HG03558 (cell line): ENCODE measurements around the gene COL13A1.

Experiments used
- ATAC-seq: cut with Tn5 transposase; IDR thresholded peaks from one replicate; pipeline ENCODE4 v1.9.1; 2021; ENCODE audit warnings: moderate number of reproducible peaks; ENCODE audit not compliant: unreplicated experiment; ENCODE audit errors: extremely low read depth

Gene COL13A1

DNA sequence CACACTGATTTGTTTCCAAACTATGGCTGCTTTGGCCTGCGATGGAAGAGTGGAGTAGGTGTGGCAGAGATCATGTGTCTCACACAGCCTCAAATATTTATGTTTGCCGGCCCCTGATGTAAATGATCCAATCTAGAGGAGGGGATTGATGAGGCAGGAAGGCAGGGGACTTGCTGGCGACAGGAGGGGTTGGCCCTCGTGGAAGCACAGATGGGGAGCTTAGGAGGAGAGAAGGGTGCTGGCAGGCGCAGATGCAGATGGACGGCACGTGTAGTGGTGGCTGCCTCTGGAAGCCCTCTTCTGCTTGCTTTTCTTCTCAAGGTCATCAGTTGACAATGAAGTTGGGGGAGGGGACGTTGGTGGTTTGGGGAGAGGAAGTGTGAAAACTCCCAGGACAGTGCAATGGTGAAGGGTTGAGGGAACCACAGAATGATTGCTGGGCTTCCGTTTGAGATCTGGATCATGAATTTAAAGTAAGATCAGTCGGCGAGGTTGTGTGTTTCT, 15.4 kb downstream of the COL13A1 start:
- no peak for ATAC-seq

- no peak for ATAC-seq
Observed at GRCh38 chr10:69818676-69819239, 17.1 kb downstream of the COL13A1 start.

- ATAC-seq: no peak
Observed at GRCh38 chr10:69819716-69820506, 18.2 kb downstream of the COL13A1 start.

DNA sequence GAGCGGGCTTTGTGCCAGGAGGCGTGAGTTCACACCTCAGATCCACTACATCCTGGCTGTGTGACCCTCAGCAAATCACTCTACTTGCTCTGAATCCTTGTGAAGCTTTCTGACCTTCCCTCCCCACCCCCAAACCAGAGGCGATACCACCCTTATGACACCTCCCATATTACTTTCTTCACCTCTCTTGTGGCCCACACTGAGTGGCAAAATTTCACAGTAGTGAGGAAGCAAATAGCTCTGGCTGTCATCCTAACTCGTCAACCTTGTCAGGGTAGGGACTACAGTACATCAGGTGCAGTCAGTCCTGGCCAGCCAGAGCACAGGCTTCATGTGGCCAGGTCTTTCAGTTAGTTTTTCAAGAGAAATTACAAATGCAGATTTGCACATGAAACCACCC, 19.1 kb downstream of the COL13A1 start:
- no peak for ATAC-seq

- ATAC-seq: no peak
Observed at GRCh38 chr10:69825604-69826003, 23.9 kb downstream of the COL13A1 start.

DNA sequence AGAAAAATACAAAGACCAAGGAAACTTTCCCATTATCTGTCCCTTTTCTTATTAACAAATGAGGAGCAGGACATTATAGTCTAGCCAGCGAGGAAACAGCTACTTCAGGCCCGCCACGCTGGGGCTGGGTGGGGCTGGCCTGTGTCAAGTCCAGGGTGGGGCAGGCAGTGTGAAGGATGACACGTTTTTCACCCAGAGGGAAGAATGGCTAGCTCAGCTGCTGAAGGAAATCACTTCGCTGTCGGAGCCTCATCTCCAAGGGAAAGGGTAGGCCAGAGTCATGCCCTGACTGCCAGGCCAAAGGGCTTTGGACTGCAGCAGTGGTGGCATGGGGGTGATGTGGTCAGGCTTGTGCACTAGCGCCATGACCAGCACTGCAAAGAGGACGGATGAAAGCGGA, 24.4 kb downstream of the COL13A1 start:
- ATAC-seq: no peak

GRCh38 chr10:69826789-69827554, 25.3 kb downstream of the COL13A1 start:
- no peak for ATAC-seq

DNA sequence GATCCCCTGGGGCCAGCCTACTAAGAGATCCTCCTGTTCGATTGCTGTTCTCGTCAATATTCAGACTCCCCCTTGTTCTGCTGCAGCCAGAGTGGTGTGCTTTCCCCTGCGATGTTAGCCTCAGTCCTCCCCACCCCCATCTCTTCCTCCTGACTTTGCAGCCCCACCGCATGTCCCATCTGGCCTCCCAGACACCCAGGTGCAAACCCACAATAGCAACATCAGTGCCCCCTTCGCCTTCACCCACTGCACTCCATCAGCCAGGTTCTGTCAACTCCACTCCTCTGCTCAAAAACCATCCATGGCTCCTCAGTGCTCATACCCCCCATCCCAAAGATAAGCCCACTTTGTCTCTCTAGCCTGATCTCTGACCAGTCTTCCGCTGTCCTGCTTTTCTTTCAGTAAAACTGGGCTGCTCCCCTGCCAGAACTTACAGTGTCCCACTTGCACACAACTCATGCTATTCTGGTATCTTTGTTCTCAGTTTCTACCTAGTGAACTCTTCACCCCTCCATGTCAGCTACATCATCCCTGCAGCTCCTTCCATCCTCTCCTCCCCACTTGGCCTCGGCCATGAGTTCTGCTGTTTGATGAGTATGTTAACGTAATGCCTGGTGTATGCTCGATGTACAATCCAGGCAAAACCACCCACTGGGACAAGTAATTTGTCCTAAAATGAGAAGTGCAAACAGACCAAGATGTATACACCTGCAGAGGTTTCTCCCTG, 26.6 kb downstream of the COL13A1 start:
- ATAC-seq: no peak

GRCh38 chr10:69829775-69830174, 28.1 kb downstream of the COL13A1 start:
- ATAC-seq: no peak

DNA sequence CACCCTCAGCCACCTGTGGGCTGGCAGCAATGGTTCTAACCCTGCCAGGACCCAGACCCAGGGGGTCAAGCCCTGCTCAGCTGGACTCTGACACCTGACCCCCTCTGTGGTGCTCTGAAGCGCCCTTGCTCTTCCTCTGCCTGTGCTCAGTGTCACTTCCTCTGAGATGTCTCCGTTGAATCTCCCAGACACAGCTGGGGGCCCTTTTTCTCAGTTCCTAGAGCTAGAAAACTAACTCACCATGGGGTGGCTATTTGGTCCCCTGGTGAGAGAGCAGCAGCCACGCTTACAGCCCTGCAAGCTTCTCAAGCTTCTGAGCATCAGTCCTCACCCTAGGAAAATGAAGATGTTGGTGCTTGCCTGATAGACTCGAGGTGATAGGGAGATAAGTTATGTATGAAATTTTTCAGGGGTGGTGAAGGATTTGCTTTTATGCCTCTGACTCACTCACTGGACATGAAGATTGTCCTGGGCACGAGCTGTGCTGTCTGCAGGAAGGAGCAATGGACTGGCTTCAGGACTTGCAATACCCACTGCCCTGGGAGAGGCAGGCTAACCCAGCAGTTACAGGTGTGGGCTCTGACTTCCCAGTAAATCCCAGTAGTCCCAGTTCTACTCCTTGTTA, 29.6 kb downstream of the COL13A1 start:
- no peak for ATAC-seq

- no peak for ATAC-seq
Observed at GRCh38 chr10:69835233-69835632, 33.5 kb downstream of the COL13A1 start.

DNA sequence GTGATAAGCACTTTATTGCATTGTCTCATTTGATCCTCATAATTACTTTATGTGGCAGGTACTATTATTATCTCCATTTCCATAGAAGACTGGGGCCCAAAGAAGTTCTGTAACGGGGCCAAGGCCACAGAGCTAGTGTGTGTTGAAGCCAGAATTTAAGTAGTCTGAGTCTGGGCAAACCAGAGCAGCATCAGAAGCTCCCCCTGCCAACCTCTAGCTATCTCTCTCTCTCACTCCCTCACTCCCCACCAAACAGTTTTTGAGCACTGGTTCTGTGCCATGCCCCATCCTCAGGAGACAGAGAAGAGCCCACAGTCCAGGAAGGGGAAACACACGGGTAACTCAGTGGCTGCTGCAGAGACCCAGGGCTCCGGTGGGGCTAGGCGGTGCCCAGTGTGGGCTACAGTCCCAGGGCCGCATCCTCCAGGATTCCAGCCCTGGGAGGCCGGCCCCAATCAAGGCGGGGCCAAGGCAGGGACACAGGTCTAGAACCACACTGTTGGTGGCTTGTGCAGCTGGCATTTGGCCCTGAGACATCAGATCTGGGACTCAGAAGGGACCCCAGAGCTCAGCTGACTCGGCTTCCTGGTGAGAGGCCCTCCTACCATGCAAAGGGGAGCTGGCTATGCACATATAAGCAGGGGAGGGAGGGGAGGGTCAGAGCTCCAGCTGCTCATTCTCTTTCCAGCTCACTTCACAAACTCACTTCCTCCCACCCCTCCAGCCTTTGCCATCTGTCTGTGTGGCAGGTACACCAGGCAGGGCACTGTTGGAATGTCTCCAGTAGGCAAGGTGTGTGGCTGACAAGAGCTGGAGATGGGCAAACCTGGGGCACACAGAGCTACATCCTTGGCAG, 34.4 kb downstream of the COL13A1 start:
- ATAC-seq: no peak

DNA sequence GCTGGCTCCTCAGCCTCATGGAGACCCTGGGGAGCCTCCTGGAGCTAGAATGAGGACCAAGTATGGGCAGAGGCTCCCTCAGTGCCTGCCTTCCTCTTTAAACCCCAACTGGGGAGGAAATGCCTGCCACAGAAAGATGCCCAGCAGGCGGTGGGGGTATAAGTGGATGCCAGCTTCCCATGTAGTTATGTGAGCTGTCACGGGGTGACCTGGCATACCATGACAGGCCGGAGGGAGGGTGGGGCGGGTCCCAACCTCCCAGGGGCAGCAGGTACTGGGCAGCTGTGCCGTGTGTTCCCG, 35.0 kb downstream of the COL13A1 start:
- no peak for ATAC-seq

- no peak for ATAC-seq
Observed at GRCh38 chr10:69837261-69837660, 35.6 kb downstream of the COL13A1 start.

GRCh38 chr10:69838418-69838817, 36.7 kb downstream of the COL13A1 start:
- ATAC-seq: no peak

GRCh38 chr10:69838853-69839252, 37.1 kb downstream of the COL13A1 start:
- no peak for ATAC-seq

GRCh38 chr10:69839696-69840345, 38.1 kb downstream of the COL13A1 start:
- no peak for ATAC-seq

DNA sequence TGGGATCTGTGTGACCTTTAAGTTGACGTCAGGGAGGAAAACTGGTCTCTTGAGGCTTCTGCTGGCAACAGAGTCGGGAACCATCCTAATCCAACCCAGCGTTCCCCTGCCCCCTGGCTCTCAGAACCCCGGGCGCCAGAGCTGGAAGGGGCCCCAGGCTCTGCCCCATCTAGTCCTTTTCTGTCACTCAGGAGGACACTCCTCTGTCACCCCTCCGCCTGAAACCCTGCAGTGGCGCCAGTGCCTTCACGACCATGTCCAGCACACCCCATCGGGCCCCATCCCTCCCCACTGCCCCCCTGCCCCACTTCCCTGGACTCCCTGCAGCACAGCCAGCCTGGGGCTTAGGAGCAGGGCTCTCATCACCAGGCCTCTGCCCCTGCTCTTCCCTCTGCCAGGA, 39.1 kb downstream of the COL13A1 start:
- ATAC-seq: no peak

GRCh38 chr10:69842020-69842419, 40.3 kb downstream of the COL13A1 start:
- ATAC-seq: no peak
